Transverse colon (tissue), 4 donors: Measurements from ENCODE around the gene GOLPH3L. TPM values are rescaled to one million over a fixed set of nuclear protein-coding genes. Genes with fewer than 3 reads are reported as not detected.

ENCODE experiments used
- DNase-seq: peaks from one replicate; pipeline ENCODE4 v3.0.0-alpha.2; 2019
- H3K27ac ChIP-seq, 4 donors: fragments of 200-600 bp; sonication (generic); 2 replicates each; pipeline ENCODE4 v1.5.1; 2016 to 2018; ENCODE audit warnings: inconsistent platforms in 4 of 4
- H3K27me3 ChIP-seq: fragments of 200-600 bp; sonication (generic); 2 replicates; pipeline ENCODE4 v1.5.1; 2017; ENCODE audit warnings: inconsistent platforms
- H3K36me3 ChIP-seq, 4 donors: fragments of 200-600 bp; sonication (generic); 2 replicates each; pipeline ENCODE4 v1.5.1; 2017 to 2019; ENCODE audit warnings: inconsistent platforms in 4 of 4
- H3K4me1 ChIP-seq, 4 donors: fragments of 200-600 bp; sonication (generic); 2 replicates each; pipeline ENCODE4 v1.5.1; 2017 to 2020; ENCODE audit warnings: inconsistent platforms in 4 of 4
- H3K4me3 ChIP-seq, 4 donors: fragments of 200-600 bp; sonication (generic); 1 replicate in 1 of 4; 2 replicates in 3 of 4; pipeline versions ENCODE4 v1.5.1 to v1.6.1; 2017 to 2019; ENCODE audit warnings: inconsistent platforms in 4 of 4
- H3K9me3 ChIP-seq, 2 donors: fragments of 200-600 bp; sonication (generic); 2 replicates each; pipeline ENCODE4 v1.5.1; 2017 to 2019; ENCODE audit warnings: inconsistent platforms in 2 of 2
- CTCF ChIP-seq, 5 experiments: fragments of 200-600 bp in 3 of 5; fragments of 450-650 bp in 2 of 5; sonication (generic) in 3 of 5; IDR thresholded peaks; 1 replicate in 2 of 5; 2 replicates in 3 of 5; pipeline ENCODE4 v1.5.1; 2016 to 2017; ENCODE audit warnings: antibody characterized with exemption in 5 of 5, inconsistent platforms in 3 of 5, mild to moderate bottlenecking in 2 of 5, moderate library complexity in 1 of 5
- EP300 ChIP-seq: sonication (generic); formaldehyde crosslinking; IDR thresholded peaks from one replicate; pipeline ENCODE4 v1.6.1; 2017; ENCODE audit warnings: antibody characterized with exemption, low read depth
- POLR2A ChIP-seq: fragments of 450-650 bp; IDR thresholded peaks from one replicate; pipeline ENCODE4 v1.6.1; 2016; ENCODE audit warnings: antibody characterized with exemption, mild to moderate bottlenecking, moderate library complexity
- POLR2AphosphoS5 ChIP-seq, 3 donors: sonication (generic); formaldehyde crosslinking; IDR thresholded peaks; one replicate each; pipeline ENCODE4 v1.6.1; 2016; ENCODE audit warnings: antibody characterized with exemption in 3 of 3
- WGBS, 2 donors: methylation state at CpG; one replicate each; pipeline ENCODE4 v1.1.5; 2018; ENCODE audit warnings: low coverage in 1 of 2; 5-methylcytosine and 5-hydroxymethylcytosine counted together
- in situ Hi-C, 4 donors: fragments of 200-750 bp; cut with MboI; loops; one replicate each; pipeline versions ENCODE4 v1.15.0 to v1.15.1; 2017; ENCODE audit warnings: low sequenced_read_pairs in 3 of 4, low pct_ligation_motif_present in 1 of 4, low pct_unique_long_range_greater_than_20kb in 1 of 4
- intact Hi-C: fragments of 100-400 bp; cut with DNase I; formaldehyde crosslinking; loops from one replicate; pipeline ENCODE4 v1.15.1; 2023; ENCODE audit warnings: low total_unique reads
- total RNA-seq, 4 donors: library from RNA; depleted of rRNA; stranded (reverse); fragments of >200 nt; gene quantifications; one replicate each; pipeline ENCODE4 v1.1.0, GENCODE V29; 2016

Gene GOLPH3L
- total RNA-seq, 4 donors from 2014 or later: 12.7 to 61.0 (median 34.7) TPM

- Histone ChIP-seq H3K4me1 (no peaks in the 10 kb centered on the region), H3K9me3 (no peaks in the 10 kb centered on the region), H3K27me3 (no peaks in the 10 kb centered on the region), H3K36me3 (no peaks in the 10 kb centered on the region), H3K4me3 (no peak overlapping the region), H3K27ac (no peak overlapping the region)
- DNase-seq: no peak
- intact Hi-C loops: no loop called here
- TF ChIP-seq CTCF (IDR thresholded peaks at IDR 0.05): no peak
- in situ Hi-C loops: no loop called here
Measured at GRCh38 chr1:150703427-150703826, 6.5 kb upstream of the GOLPH3L start.

GRCh38 chr1:150696590-150696989 lies 364 bp downstream of the GOLPH3L start:
- DNase-seq: no peak

GRCh38 chr1:150696162-150696561 lies 792 bp downstream of the GOLPH3L start:
- Histone ChIP-seq H3K27me3 (no peaks in the 10 kb centered on the region), H3K9me3 (no peaks in the 10 kb centered on the region), H3K4me1 (peaks cover 0 to 33% (median 18%) of the 10 kb centered on the region in 4 donors), H3K4me3 (peak overlapping the region; percentile 39 to 88 (median 48)), H3K36me3 (peaks cover 0 to 27% (median 13%) of the 10 kb centered on the region in 4 donors), H3K27ac (peak overlapping the region; percentile 82 to 91 (median 87))
- TF ChIP-seq EP300: no peak
- peak; percentile 32 for TF ChIP-seq POLR2A
- TF ChIP-seq CTCF (IDR thresholded peaks at IDR 0.05): no peak
- peak in 2 of 3 donors; percentile 35 to 57 for TF ChIP-seq POLR2AphosphoS5 (IDR thresholded peaks at IDR 0.05)
- intact Hi-C loops (no loop called here), in situ Hi-C loops (no loop called here)
- 0 to 22% methylated on average over 1 of the region's 1 CpG for WGBS, 2 donors
- no peak for DNase-seq

More at GRCh38 chr1:150696590-150696989, 364 bp downstream of the GOLPH3L start:
- TF ChIP-seq CTCF (IDR thresholded peaks at IDR 0.05) (no peak), EP300 (no peak), POLR2AphosphoS5 (IDR thresholded peaks at IDR 0.05) (no peak)
- H3K36me3 ChIP-seq: peaks cover 0 to 26% (median 11%) of the 10 kb centered on the region in 4 donors
- WGBS, 2 donors: 1% methylated on average over 6 of the region's 6 CpGs
- intact Hi-C loops: no loop called here
- H3K9me3 ChIP-seq: no peaks in the 10 kb centered on the region
- no peaks in the 10 kb centered on the region for H3K27me3 ChIP-seq
- peak overlapping the region; percentile 39 to 88 (median 48) for H3K4me3 ChIP-seq
- peak overlapping the region; percentile 82 to 91 (median 87) for H3K27ac ChIP-seq
- peaks cover 0 to 33% (median 18%) of the 10 kb centered on the region in 4 donors for H3K4me1 ChIP-seq
- in situ Hi-C loops: no loop called here

- Histone ChIP-seq H3K36me3 (peaks cover 0 to 33% (median 16%) of the 10 kb centered on the region in 4 donors), H3K4me3 (peak overlapping the region in 3 of 4 donors; percentile 47 to 88 (median 50)), H3K27ac (peak overlapping the region; percentile 82 to 91 (median 87)), H3K9me3 (no peaks in the 10 kb centered on the region), H3K4me1 (peaks cover 0 to 35% (median 19%) of the 10 kb centered on the region in 4 donors), H3K27me3 (no peaks in the 10 kb centered on the region)
- WGBS, 2 donors: 52 to 55% methylated on average over 4 of the region's 4 CpGs
- in situ Hi-C loops: no loop called here
- DNase-seq: no peak
- no peak for TF ChIP-seq POLR2AphosphoS5 (IDR thresholded peaks at IDR 0.05)
- TF ChIP-seq CTCF (IDR thresholded peaks at IDR 0.05): no peak
- TF ChIP-seq POLR2A: no peak
- no peak for TF ChIP-seq EP300
- intact Hi-C loops: no loop called here
Measured at GRCh38 chr1:150695561-150695960, 1.4 kb downstream of the GOLPH3L start.
